Lung microvascular endothelial cell (primary cell): Measurements from ENCODE around the gene RABGAP1. TPM values are rescaled to one million over a fixed set of nuclear protein-coding genes. Genes with fewer than 3 reads are reported as not detected.

Source experiments
- DNase-seq, 2 donors: peaks; one replicate each; pipeline versions ENCODE4 v3.0.0 to v3.0.0-alpha.2; 2010; ENCODE audit warnings: low read depth in 2 of 2
- total RNA-seq: library from RNA; depleted of rRNA; stranded (reverse); fragments of >200 nt; gene quantifications from 2 replicates; pipeline ENCODE4 v1.2.1, GENCODE V29; 2014

The RABGAP1 gene
- total RNA-seq, 1 donor from 2014 or later, result 35.5 TPM

DNA sequence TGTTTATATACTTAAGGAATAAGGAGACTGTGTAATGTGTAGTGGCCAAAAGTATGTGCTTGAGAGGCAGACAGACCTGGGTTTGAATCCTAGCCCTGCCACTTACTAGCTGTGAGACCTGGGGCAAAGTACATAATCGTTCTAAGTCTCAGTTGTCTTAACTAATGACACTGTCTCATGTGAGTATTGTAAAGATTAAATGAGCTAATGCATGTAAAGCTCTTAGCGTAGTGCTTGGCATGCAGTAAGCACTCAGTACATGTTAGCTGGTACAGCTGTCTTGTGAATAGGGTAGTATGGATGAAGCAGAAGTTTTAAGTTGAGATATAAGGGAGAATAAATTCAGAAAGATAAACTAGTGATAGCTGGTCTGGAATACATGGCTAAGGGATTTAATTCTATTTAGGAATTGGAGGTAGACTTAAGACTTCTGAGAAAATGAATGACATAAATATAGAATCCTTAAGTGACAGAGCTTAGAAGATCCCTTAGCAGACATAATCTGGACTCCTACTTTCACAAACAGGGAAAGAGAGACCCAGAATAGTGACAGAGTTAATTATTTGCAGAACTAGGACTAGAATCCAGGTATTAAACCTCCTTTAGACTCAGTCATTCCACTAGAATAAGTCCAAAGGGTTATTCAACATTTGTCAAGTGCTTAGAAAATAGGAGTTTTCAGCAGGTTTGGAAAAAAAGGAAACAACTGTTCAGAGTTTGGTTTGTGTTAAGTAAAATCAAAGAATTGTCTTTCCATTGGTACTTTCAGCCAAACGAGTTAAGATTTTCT is 105.8 kb downstream of the RABGAP1 start:
- DNase-seq, result no peak

DNA sequence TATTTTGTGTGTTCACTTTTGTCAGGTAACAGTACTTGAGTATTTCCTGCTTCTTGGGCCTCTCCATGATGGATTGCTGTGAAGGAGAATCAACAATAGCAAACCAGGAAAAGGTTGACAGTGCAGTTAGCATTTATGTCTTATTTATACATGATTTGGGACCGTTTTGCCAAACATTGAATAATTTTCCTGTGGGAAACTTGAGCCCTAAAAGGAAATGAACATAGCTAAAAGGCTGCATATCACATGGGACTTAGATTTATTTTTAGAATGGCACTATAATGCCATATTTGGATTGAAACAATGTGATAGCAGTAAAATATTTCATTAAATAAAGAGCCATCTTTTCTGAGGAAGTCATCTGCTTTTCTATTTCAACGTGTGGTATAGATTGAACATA is 107.9 kb downstream of the RABGAP1 start:
- DNase-seq, result peak; percentile 94 to 95

DNA sequence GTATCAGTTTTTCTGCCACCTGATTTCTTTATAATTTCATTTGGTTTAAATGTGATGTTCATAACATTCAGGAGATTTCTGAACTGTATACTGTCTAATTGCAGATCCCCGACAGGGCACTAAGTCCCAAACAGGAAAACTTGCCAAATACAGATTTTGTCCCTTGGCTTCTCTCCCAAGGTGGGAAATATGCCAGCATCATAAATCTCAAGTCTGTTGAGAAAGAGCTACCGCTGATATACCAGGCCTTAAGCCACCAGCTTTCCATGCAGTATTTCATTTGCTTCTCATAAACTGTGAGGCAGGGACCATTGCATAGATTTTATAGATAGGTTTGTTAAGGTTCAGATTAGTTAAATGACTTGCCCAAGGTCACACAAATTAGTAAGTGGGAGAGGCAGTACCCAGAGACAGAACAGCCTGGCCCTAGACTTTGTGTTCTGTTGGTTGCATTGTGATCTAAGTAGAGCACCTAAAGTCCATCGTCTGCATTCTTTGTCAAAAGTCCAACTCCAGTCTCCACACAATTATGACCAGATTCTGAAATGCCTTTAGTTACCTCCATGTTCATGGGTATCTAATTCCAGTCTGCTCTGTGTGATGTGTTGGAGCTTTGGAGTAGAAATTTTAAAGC is 108.9 kb downstream of the RABGAP1 start:
- peak; percentile 42 to 77 for DNase-seq

DNA sequence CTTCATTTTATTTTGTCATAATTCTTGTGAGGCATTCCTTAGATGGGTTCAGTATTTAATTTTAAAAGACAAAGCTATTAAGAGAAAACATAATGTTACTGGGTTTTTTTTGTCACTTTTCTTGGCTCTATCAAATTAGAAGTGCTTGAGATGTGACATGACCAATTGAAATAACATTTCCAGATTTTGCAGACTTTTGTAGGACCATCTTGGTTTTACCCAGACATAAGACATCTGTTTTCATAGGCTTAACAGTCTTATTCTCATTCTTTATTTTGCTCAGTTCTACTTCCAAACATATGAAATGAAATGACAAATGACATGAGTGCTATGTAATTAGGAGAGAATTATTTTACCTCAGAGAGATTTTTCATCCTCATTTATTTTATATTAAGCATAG is 112.2 kb downstream of the RABGAP1 start:
- no peak for DNase-seq

DNA sequence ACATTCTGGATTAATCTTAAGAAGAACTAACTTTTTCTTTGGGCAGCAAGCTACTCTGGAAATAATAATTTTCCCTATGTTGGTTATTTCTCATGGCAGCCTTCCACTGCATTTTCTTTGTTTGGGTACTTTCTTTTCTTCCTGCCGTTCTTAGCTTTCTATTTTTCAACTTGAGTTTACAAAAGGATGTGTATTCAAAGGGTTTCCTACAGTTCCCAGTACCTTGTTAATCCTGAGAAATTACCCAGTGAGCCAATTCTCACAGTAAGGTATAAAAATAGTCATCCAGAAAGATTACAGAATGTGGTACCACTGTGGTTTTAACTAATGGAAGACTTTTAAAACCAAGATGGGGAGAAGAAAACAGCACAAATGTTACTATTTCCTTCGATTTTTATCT is 112.9 kb downstream of the RABGAP1 start:
- peak in 1 of 2 donors; percentile 28 for DNase-seq

DNA sequence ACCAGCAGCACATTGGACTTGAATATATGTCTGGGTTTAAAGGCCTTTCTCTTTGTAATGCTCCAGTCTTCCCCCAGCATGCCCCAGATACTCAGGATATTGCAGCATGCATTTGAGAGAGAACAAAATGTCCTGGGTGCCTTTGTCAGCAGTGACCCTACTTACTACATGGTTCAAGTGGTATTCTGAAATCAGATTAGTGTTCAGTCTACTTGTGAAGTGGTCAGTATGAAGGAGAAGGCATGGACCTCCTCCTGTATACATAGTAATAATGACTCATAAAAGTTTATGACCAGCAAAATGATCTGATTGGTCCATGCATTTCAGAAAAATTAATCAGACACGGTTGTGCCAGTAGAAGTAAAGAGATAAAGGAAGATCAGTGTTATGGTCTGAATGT is 118.0 kb downstream of the RABGAP1 start:
- peak in 1 of 2 donors; percentile 16 for DNase-seq

DNA sequence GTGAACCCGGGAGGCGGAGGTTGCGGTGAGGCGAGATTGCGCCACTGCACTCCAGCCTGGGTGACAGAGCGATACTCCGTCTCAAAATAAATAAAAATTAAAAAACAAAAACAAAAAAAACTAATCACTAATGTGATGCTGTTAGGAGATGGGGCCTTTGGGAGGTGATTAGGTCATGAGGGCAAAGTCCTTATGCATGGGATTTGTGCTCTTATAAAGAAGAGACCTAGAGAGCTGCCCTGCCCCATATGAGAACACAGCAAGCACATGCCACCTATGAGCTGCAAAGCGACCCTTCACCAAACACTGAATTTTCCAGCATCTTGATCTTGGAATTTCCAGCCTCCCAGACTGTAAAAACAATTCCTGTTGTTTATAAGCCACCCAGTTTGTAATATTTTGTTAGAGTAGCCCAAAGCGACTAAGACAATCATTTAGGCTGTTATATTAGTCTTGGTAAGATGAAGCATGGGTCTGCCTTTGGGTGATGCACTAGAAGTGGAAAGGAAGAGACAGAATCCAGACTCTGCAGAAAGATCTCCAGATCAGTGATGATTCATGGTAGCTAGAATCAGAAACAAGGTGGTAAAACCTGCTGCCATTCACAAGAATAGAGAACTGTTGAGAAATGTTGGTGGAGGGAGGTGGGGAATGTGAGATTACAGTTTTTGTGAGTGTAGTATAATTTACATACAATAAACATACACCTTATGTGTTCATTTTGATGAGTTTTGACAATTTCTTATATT is 118.8 kb downstream of the RABGAP1 start:
- DNase-seq, result no peak

DNA sequence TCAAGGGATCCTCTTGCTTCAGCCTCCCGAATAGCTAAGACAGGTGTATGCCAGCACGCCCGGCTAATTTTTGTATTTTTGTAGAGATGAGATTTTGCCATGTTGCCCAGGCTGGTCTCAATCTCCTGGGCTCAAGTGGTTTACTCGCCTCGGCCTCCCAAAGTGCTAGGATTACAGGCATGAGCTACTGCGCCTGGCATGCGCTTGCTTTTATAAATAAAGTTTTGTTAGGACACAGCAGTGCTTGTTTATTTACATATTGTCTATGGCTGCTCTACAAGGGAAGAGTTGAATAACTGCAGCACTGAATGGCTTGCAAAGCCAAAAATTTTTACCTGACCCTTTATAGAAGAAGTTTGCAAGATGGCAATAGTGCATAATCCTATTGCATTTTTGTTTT is 120.4 kb downstream of the RABGAP1 start:
- DNase-seq, result no peak

DNA sequence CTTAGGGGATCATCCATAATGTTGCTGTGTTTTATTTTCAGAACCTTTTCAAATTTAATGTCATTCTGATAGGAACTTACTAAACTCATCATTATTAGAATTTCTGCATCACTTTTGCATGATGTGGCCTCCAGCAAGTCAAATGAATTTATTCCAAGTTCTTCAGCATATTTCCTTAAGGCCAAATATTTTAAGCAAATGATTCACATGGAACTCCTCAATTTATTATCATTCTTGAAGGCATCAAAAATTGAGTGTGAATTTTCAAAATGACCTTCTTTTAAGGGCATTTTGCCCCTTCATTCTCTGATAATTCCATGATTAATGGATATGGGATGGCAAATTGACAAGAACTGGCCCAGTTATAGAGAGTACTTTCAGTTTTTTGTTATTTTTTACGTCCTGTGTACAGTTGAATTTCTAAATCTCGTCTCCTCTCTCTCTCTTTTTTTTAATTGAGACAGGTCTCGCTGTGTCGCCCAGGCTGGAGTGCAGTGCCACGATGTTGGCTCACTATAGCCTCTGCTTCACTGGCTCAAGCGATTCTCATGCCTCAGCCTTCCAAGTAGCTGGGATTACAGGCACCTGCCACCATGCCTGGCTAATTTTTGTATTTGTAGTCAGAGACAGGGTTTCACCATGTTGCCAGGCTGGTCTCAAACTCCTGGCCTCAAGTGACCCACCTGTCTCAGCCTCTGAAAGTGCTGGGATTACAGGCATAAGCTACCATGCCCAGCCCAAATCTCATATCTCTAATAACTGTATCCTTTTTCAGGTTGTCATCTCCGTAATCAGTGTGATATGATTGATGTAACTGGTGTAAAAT is 121.7 kb downstream of the RABGAP1 start:
- DNase-seq, result no peak

DNA sequence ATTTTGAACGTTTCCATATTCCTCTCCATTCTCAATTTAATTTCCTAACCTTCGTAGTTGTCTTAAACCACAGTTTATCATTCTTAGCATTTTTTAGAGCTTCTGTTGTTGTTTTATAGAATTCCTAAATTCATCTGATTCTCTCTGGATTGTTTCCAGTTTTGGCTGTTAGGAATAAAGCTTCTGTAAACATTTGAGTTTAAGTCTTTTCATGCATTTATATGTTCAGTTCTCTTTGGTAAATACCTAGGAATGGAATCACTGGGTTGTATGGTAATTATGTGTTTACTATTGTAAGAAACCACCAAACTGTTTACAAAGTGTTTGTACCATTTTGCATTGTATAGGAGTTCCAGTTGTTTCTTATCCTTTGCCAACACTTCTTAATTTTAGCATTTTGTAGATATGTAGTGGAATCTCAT is 122.4 kb downstream of the RABGAP1 start:
- no peak for DNase-seq

DNA sequence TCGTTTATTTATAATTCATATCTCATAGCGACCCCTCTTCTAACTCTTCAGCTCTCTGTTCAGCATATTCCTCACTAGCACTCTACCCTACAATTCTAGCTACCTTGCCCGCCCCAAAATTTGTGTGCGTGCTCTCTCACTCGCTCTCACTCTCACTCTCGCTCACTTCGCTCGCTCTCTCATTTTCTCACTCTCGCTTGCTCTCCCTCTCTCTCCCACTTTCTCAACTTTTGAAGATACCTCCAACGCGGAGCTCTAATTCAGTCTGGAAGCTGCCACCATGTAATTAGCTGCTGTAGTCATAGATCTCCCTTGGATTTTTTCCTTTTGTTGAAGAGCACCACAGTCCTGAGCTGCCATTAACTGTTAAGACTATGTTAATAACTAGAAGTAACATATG is 123.1 kb downstream of the RABGAP1 start:
- no peak for DNase-seq

DNA sequence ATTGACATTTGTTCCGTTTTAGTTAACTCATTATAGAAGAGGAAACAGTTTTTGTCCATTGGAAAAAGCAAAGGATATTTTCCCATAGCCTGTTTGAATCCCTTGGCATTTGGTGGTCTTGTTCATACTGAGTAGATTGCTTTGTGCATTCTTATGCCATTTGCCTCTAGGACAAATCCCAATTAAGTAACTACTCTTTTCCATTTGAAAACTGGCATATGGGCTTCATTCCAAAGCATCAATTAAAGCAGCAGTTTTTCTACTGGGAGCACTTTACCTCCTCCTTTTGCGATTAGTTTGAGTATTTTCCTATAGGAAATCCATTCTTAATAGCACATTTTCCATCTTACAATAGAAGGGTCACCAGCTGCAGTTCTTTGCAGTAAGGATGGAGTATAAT is 123.9 kb downstream of the RABGAP1 start:
- DNase-seq, result peak in 1 of 2 donors; percentile 26

DNA sequence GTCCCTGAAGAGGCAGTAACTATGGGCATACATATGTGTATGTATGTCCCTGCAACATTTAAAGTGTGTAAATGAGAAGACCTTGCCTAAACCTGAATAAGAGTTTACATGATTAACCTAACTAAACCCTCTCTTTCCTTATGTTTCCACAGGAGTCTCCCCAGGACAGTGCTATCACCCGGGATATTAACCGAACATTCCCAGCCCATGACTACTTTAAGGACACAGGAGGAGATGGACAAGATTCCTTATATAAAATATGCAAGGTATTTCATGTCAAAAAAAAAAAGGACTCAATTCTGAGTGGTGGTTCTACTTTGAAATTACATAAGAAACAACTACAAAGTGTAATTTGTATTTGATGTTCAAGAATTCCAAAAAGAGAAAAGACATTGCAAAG is 124.4 kb downstream of the RABGAP1 start:
- no peak for DNase-seq

DNA sequence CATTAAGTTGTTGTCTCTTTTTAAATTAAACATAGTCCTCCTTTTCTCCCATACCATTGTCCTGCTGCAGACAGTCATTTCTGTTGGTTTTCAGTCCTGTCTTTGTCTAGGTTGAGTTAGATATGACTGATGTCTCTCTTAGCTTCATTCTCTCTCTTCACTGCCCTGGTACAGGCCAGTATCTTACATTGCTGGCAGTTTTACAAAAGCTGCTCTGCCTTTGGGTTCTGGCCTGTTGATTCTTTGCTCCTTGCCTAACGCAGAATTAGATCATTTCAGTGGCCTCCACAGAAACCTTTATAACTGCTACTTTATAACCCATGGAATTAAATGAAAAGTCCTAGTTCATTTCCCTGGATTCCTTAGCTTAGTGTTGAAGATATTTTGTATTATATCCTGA is 126.3 kb downstream of the RABGAP1 start:
- no peak for DNase-seq

DNA sequence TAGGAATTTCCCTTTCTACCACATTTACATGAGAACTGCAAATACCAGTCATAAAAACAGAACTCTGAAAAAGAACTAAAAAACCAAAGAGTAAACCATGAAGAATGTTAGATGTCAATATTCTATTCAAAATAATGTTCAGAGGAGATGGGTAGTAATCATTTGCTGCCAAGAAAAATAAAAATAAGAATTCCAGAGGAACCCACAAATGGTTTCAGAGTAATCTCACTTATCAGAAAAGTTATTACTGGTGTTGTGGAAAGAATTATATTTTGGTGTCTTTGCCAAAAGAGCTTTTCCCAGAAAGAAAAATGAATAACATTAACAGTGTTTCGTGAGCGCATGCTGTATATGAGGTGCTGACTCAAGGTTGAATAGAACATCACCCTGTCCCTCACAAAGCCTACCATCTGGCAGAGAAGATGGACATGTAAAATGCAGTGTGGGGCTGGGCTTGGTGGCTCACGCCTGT is 128.2 kb downstream of the RABGAP1 start:
- peak; percentile 38 to 61 for DNase-seq

DNA sequence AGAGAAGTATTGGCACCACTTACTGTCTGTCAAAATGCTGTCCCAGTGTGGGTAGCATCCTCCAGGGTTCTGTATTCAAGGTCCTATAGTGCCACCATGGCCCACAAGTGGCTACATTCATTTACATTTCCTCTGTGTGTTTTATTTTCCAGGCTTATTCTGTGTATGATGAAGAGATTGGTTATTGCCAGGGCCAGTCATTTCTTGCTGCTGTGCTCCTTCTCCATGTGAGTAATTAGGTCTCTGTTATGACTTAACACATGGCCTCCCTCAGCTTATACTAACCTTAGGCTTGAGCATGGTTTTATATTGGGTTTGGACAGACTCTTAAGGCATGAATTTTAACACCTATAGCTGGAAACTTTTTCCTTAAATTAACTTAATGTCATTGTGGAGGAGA is 129.4 kb downstream of the RABGAP1 start:
- no peak for DNase-seq

DNA sequence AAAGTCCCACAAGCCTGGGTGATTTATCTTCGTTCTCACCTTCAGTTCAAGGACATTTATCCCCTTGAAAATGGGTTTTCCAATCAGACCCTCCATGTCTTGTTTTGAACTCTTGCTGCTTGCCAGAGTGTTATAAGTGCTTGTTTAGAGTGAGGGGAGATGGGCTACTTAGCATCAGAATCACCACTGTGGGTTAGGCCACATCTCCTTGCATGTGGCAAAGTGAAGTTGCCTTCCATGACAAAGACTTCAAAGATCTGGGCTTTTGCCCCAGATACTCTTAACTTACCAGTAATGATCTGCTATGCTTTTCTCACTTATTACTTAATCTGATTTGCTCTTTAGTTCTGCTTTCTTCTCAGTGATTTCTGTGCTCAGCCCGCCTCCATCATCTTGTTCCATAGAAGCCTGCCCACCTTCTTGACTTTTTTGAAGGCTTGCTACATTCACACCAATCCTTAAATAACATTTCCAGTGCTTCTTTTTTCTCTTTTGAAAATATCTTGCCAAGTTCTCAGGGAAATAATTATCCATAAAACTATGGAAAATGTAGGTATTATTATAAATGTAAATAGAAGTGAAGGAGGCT is 131.7 kb downstream of the RABGAP1 start:
- no peak for DNase-seq

DNA sequence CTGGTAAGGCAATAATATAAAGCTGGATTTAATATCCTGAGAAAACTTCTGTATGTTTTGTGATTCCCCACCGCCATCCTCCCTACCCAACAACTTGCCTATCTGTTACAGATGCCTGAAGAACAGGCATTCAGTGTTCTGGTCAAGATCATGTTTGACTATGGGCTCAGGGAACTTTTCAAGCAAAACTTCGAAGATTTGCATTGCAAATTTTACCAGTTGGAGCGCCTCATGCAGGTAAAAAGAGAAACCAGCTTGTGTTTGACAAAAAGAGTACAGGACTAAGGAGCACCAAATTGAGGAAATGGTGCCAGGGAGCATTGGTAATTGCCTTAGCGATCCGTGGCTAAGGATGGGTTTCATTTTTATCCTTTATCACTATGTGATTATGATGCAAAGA is 132.6 kb downstream of the RABGAP1 start:
- no peak for DNase-seq

DNA sequence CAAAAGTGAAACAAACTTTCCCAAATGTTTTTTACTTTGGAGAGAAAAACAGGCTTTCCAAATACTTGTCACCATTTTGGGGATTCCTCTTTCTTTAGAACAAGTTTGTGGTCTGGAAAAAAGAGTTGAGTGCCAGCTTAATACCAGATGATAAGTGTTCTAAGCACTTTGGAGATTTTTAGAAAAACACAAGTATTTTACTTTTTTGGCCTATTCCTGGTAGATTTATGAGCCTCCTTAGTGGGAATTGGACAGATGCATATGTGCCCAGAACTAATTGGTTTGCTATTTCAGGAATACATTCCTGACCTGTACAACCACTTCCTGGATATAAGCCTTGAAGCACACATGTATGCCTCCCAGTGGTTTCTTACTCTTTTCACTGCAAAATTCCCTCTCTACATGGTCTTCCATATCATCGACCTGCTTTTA is 133.2 kb downstream of the RABGAP1 start:
- DNase-seq, result peak; percentile 18 to 58

DNA sequence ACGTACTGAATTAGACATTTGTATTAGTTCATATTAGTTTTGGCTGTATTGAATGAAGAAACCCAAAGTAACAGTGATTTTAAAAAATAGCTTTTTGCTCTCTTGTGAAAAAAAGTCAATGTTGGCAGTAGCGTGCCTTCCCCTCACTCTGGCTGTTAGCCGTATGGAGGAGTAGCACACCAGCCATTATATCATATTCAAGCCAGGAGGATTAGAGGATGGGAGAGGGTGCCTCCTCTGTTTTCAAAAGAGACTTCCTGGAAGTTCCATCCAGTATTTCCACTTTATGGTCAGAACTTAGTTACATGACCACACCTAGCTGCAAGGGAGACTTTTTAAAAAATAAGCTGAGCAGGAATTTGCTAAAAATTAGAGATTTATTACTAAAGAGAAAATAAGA is 133.8 kb downstream of the RABGAP1 start:
- no peak for DNase-seq

DNA sequence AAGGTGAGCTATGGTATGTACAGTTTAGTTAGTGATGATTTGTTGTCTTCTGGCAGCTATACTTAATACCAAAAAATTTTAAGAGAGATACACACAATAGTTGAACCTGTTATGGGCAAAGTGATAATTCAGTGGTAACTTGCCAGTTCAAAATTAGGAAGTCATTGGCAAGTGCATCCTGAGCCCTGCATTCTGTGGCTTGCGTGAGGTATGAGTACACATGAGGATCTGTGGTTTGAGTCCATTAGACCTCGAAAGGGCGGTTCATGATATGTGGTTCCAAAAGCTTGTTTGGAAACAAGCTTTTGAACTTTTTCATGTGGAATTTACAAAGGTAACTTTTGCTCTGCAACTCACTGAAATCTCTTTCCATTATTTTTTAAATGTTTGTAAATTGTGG is 139.6 kb downstream of the RABGAP1 start:
- DNase-seq, result no peak
